ENCODE measurements around the gene PPP1R16B. TPM values are rescaled to one million over a fixed set of nuclear protein-coding genes. Genes with fewer than 3 reads are reported as not detected.

The PPP1R16B gene
- total and polyA plus RNA-seq, 3 donors from 2014 or later: 1.2 to 3.7 (median 1.3) TPM

DNA sequence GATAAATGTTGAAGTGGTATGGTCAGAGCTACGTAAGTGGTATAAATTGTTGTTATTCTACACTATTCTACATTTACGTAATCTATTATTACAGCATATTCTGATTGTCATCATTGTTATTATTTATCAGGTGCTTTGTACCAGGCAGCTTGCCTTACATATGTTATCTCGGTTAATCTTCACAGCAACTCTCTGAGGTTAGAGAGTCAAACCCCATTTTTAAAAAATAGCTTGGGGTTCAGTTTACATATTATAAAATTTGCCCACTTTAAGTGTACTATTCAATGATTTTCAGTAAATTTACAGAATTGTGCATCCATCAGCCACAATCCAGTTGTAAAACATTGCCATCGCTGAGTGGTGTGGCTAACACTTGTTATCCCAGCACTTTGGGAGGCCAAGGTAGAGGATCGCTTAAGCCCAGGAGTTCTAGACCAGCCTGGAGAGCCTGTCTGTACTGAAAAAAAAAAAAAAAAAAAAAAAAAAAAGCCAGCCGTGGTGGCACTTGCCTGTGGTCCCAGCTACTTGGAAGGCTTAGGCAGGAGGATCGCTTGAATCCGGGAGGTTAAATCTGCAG is 35.5 kb downstream of the PPP1R16B start:
- WGBS, 2 donors: 85 to 89% methylated on average over 8 of the region's 8 CpGs
- no peaks in the 10 kb centered on the region for H3K36me3 ChIP-seq (ENCODE audit: low read depth, missing control alignments)
- intact Hi-C loops (cut with DNase I; ENCODE audit: low total_unique reads): no loop called here
- no peaks in the 10 kb centered on the region for H3K27me3 ChIP-seq
- no peaks in the 10 kb centered on the region for H3K4me1 ChIP-seq
- no peaks in the 10 kb centered on the region for H3K9me3 ChIP-seq
- DNase-seq: no peak
- no peak overlapping the region for H3K4me3 ChIP-seq
- no peak for TF ChIP-seq POLR2A (IDR thresholded peaks at IDR 0.05)
- TF ChIP-seq, protein P1, sequence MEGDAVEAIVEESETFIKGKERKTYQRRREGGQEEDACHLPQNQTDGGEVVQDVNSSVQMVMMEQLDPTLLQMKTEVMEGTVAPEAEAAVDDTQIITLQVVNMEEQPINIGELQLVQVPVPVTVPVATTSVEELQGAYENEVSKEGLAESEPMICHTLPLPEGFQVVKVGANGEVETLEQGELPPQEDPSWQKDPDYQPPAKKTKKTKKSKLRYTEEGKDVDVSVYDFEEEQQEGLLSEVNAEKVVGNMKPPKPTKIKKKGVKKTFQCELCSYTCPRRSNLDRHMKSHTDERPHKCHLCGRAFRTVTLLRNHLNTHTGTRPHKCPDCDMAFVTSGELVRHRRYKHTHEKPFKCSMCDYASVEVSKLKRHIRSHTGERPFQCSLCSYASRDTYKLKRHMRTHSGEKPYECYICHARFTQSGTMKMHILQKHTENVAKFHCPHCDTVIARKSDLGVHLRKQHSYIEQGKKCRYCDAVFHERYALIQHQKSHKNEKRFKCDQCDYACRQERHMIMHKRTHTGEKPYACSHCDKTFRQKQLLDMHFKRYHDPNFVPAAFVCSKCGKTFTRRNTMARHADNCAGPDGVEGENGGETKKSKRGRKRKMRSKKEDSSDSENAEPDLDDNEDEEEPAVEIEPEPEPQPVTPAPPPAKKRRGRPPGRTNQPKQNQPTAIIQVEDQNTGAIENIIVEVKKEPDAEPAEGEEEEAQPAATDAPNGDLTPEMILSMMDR (IDR thresholded peaks at IDR 0.05): no peak
- no peak overlapping the region for H3K27ac ChIP-seq

DNA sequence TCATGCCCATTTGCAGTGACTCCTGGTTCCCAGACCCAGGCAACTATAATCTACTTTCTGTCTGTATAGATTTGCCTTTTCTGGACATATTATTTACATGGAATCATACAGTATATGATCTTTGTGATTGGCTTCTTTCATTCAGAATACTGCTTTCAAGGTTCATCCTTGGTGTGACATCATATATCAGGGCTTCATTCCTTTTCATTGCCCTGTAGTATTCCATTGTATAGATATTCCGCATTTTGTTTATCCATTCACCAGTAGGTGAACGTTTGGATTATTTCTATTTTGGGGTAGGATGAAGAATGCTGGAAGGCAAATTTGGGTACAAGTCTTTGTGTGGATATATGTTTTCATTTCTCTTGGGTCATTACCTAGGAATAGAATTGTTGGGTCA is 36.1 kb downstream of the PPP1R16B start:
- Histone ChIP-seq H3K9me3 (no peaks in the 10 kb centered on the region), H3K27ac (no peak overlapping the region), H3K27me3 (no peaks in the 10 kb centered on the region), H3K36me3 (ENCODE audit: low read depth, missing control alignments) (no peaks in the 10 kb centered on the region), H3K4me3 (no peak overlapping the region), H3K4me1 (no peaks in the 10 kb centered on the region)
- no peak for DNase-seq
- TF ChIP-seq POLR2A (IDR thresholded peaks at IDR 0.05): no peak
- TF ChIP-seq, protein P1 (IDR thresholded peaks at IDR 0.05): no peak
- 83 to 87% methylated on average over 2 of the region's 2 CpGs for WGBS, 2 donors
- intact Hi-C loops (cut with DNase I; ENCODE audit: low total_unique reads): no loop called here

DNA sequence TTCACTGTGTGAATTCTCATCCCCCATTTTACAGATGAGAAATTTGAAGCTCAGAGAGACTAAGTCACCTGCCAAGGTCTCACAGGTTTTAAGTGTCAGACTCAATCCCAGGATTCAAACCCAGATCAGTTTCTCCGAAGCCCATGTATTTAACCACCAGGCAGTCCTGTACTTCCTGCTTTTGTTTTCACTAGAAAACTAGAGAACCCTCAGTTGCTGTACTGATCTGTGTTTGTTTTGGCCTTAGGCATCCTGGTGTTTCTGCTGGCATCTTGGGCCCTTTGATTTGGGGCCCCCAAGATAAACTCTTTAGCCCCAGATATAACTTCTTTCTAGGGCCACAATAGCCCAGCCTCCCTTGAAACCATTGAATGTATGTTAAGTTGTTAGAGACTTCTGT is 36.5 kb downstream of the PPP1R16B start:
- TF ChIP-seq, protein P1 (IDR thresholded peaks at IDR 0.05): no peak
- TF ChIP-seq POLR2A (IDR thresholded peaks at IDR 0.05): no peak
- Histone ChIP-seq H3K27ac (no peak overlapping the region), H3K4me3 (no peak overlapping the region), H3K27me3 (no peaks in the 10 kb centered on the region), H3K36me3 (ENCODE audit: low read depth, missing control alignments) (no peaks in the 10 kb centered on the region), H3K9me3 (no peaks in the 10 kb centered on the region), H3K4me1 (no peaks in the 10 kb centered on the region)
- intact Hi-C loops (cut with DNase I; ENCODE audit: low total_unique reads): no loop called here
- 70 to 92% methylated on average over 1 of the region's 1 CpG for WGBS, 2 donors
- DNase-seq: no peak

DNA sequence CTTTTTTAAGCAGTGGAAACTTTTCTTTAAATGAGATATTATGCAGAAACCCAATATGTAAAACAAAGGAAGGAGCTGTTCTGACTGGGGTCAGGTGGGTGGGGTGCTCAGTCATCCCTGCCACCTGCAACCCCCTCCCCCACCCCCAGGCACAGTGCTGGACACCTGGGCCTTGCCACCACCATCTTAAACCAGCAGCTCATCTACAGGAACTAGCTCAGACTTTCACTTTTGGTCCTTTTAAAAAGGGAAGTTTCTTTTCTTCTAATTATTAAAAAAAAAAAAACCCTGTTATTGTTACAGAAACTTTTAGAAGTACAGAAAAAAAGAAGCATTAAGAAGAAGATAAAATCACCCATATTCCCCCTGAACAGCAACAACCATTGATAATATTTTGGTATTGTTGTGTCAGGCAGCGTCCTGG is 37.1 kb downstream of the PPP1R16B start:
- no peak overlapping the region for H3K4me3 ChIP-seq
- no peak overlapping the region for H3K27ac ChIP-seq
- 73 to 76% methylated on average over 1 of the region's 1 CpG for WGBS, 2 donors
- H3K27me3 ChIP-seq: no peaks in the 10 kb centered on the region
- no peak for DNase-seq
- no peaks in the 10 kb centered on the region for H3K4me1 ChIP-seq
- H3K9me3 ChIP-seq: no peaks in the 10 kb centered on the region
- intact Hi-C loops (cut with DNase I; ENCODE audit: low total_unique reads): no loop called here
- TF ChIP-seq POLR2A (IDR thresholded peaks at IDR 0.05): no peak
- TF ChIP-seq, protein P1 (IDR thresholded peaks at IDR 0.05): no peak
- H3K36me3 ChIP-seq (ENCODE audit: low read depth, missing control alignments): no peaks in the 10 kb centered on the region

DNA sequence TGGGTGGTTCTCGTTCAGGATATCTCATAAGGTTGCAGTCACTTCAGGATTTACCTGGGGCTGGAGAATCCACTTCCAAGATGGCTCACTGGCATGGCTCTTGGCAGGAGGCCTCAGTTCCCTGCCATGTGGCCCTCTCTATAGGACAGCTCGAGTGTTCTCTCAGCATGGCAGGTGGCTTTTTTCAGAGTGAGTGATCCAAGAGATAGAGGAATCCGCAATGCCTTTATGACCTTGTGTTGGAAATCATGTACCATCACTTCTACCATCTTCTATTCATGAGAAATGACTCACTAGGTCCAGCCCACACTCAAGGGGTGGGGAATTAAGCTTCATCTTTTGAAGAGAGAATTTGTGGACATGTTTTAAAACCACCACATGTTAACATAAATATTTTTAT is 37.8 kb downstream of the PPP1R16B start:
- DNase-seq: no peak
- H3K27ac ChIP-seq: no peak overlapping the region
- intact Hi-C loops (cut with DNase I; ENCODE audit: low total_unique reads): no loop called here
- no peaks in the 10 kb centered on the region for H3K4me1 ChIP-seq
- TF ChIP-seq, protein P1 (IDR thresholded peaks at IDR 0.05): no peak
- TF ChIP-seq POLR2A (IDR thresholded peaks at IDR 0.05): no peak
- no peaks in the 10 kb centered on the region for H3K27me3 ChIP-seq
- H3K36me3 ChIP-seq (ENCODE audit: low read depth, missing control alignments): no peaks in the 10 kb centered on the region
- no peak overlapping the region for H3K4me3 ChIP-seq
- H3K9me3 ChIP-seq: no peaks in the 10 kb centered on the region
- 63 to 73% methylated on average over 3 of the region's 3 CpGs for WGBS, 2 donors
